ENCODE results near the gene SEPTIN8. TPM values are rescaled to one million over a fixed set of nuclear protein-coding genes. Genes with fewer than 3 reads are reported as not detected.

SEPTIN8 gene
- polyA plus RNA-seq, 1 donor (not counting 4 experiments of a cell fraction or from before 2014, with no cell fraction given): 46.4 TPM

DNA sequence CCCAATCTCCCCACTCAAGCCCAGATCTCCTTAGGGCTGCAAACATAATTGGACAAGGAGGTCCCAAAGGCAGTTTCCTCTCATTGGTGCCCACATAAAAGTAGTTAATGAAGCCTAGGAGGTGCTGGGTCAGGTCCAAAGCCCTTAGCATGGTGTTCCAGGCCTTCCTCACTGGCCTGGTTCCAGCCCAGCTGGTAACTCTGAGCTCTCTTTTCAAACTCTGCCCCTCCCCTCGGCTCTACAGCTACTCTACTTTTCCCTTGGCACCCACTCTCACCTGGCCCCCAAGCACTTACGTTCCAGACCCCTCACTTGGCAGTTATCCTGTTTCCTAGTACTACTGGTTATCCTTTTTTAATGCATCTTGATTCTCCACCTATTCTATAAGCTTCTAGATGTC is 9.9 kb downstream of the SEPTIN8 start:
- no peak overlapping the region for H3K27ac ChIP-seq (ENCODE audit: control insufficient read depth, insufficient read depth, low read length)
- H3K4me1 ChIP-seq (ENCODE audit: control insufficient read depth, extremely low read depth, insufficient read depth, low read length): no peaks in the 10 kb centered on the region
- H4K20me1 ChIP-seq (ENCODE audit: control insufficient read depth, extremely low read depth, insufficient read depth, low read length): no peaks in the 10 kb centered on the region
- H3K9me3 ChIP-seq (ENCODE audit: control insufficient read depth, low read depth, low read length): no peaks in the 10 kb centered on the region
- H3K27me3 ChIP-seq (ENCODE audit: control insufficient read depth, extremely low read depth, insufficient read depth, low read length): no peaks in the 10 kb centered on the region
- dilution Hi-C loops (cut with MboI; ENCODE audit: extremely low pct_ligation_motif_present, low sequenced_read_pairs): no loop called here
- H3K9me1 ChIP-seq (ENCODE audit: control insufficient read depth, extremely low read depth, insufficient read depth, low read length): peaks cover under 1% of the 10 kb centered on the region
- no peak overlapping the region for H2AFZ ChIP-seq (ENCODE audit: control insufficient read depth, low read length)
- peaks cover 29% of the 10 kb centered on the region for H3K79me2 ChIP-seq (ENCODE audit: control insufficient read depth, insufficient read depth, low read length)
- FAIRE-seq (no peak), DNase-seq (ENCODE audit: low read depth, low spot score) (no peak)
- no peak overlapping the region for H3K4me2 ChIP-seq (ENCODE audit: control insufficient read depth, extremely low read depth, insufficient read depth, low read depth, low read length)
- TF ChIP-seq, protein P1, sequence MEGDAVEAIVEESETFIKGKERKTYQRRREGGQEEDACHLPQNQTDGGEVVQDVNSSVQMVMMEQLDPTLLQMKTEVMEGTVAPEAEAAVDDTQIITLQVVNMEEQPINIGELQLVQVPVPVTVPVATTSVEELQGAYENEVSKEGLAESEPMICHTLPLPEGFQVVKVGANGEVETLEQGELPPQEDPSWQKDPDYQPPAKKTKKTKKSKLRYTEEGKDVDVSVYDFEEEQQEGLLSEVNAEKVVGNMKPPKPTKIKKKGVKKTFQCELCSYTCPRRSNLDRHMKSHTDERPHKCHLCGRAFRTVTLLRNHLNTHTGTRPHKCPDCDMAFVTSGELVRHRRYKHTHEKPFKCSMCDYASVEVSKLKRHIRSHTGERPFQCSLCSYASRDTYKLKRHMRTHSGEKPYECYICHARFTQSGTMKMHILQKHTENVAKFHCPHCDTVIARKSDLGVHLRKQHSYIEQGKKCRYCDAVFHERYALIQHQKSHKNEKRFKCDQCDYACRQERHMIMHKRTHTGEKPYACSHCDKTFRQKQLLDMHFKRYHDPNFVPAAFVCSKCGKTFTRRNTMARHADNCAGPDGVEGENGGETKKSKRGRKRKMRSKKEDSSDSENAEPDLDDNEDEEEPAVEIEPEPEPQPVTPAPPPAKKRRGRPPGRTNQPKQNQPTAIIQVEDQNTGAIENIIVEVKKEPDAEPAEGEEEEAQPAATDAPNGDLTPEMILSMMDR (optimal IDR thresholded peaks at IDR 0.05 in 1 of 3, IDR thresholded peaks at IDR 0.05 in 1 of 3, conservative IDR thresholded peaks at IDR 0.05 in 1 of 3; ENCODE audit: extremely low read depth in 1 of 3, insufficient read depth in 2 of 3, low read length in 3 of 3): no peak
- H3K9ac ChIP-seq (ENCODE audit: control insufficient read depth, extremely low read depth, insufficient read depth, low read length): no peak overlapping the region
- H3K36me3 ChIP-seq (ENCODE audit: control insufficient read depth in 2 of 2, extremely low read depth in 1 of 2, insufficient read depth in 2 of 2, low read length in 2 of 2): peaks cover 12 to 20% of the 10 kb centered on the region in 2 experiments
- no peak overlapping the region for H3K4me3 ChIP-seq (ENCODE audit: control insufficient read depth in 2 of 3, extremely low read depth in 1 of 3, insufficient read depth in 2 of 3, low read depth in 1 of 3, low read length in 3 of 3)

DNA sequence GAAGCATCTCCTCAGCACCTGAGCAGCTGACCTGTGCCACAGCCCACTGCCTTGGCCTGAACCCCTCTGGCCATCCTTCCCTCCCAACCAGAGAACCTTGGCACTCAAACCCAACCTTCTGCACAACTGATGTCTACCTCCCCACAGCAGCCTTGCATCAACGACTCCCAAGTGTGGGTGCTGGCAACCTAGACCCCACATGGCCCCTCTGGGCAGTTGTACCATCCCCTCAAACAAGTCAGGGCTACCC is 10.3 kb downstream of the SEPTIN8 start:
- TF ChIP-seq, protein P1 (optimal IDR thresholded peaks at IDR 0.05 in 1 of 3, IDR thresholded peaks at IDR 0.05 in 1 of 3, conservative IDR thresholded peaks at IDR 0.05 in 1 of 3; ENCODE audit: extremely low read depth in 1 of 3, insufficient read depth in 2 of 3, low read length in 3 of 3): no peak
- no peak for TF ChIP-seq EZH2 (IDR thresholded peaks at IDR 0.05; ENCODE audit: low read length)
- Histone ChIP-seq H2AFZ (ENCODE audit: control insufficient read depth, low read length) (no peak overlapping the region), H3K79me2 (ENCODE audit: control insufficient read depth, insufficient read depth, low read length) (peaks cover 26% of the 10 kb centered on the region), H3K27ac (ENCODE audit: control insufficient read depth, insufficient read depth, low read length) (no peak overlapping the region), H3K9me3 (ENCODE audit: control insufficient read depth, low read depth, low read length) (no peaks in the 10 kb centered on the region), H3K36me3 (ENCODE audit: control insufficient read depth in 2 of 2, extremely low read depth in 1 of 2, insufficient read depth in 2 of 2, low read length in 2 of 2) (peaks cover 15 to 19% of the 10 kb centered on the region in 2 experiments), H3K27me3 (ENCODE audit: control insufficient read depth, extremely low read depth, insufficient read depth, low read length) (no peaks in the 10 kb centered on the region), H3K9me1 (ENCODE audit: control insufficient read depth, extremely low read depth, insufficient read depth, low read length) (no peaks in the 10 kb centered on the region), H4K20me1 (ENCODE audit: control insufficient read depth, extremely low read depth, insufficient read depth, low read length) (no peaks in the 10 kb centered on the region), H3K4me2 (ENCODE audit: control insufficient read depth, extremely low read depth, insufficient read depth, low read depth, low read length) (no peak overlapping the region), H3K4me1 (ENCODE audit: control insufficient read depth, extremely low read depth, insufficient read depth, low read length) (no peaks in the 10 kb centered on the region), H3K4me3 (ENCODE audit: control insufficient read depth in 2 of 3, extremely low read depth in 1 of 3, insufficient read depth in 2 of 3, low read depth in 1 of 3, low read length in 3 of 3) (no peak overlapping the region), H3K9ac (ENCODE audit: control insufficient read depth, extremely low read depth, insufficient read depth, low read length) (no peak overlapping the region)
- dilution Hi-C loops (cut with MboI; ENCODE audit: extremely low pct_ligation_motif_present, low sequenced_read_pairs): no loop called here
- no peak for DNase-seq (ENCODE audit: low read depth, low spot score)
- FAIRE-seq: no peak
